Gastroesophageal sphincter (tissue), 3 donors: ENCODE results near the gene PPCDC.
"Not testable (repeated sequence)": the region's sequence is repeated elsewhere in the genome, so short reads cannot be mapped to it uniquely, and the experiment has no call there.

Experiments used
- EP300 ChIP-seq: sonication (generic); formaldehyde crosslinking; IDR thresholded peaks from one replicate; pipeline ENCODE4 v1.6.1; 2017; ENCODE audit warnings: antibody characterized with exemption, mild to moderate bottlenecking
- POLR2A ChIP-seq, 2 donors: fragments of 450-650 bp; IDR thresholded peaks; one replicate each; pipeline ENCODE4 v1.6.1; 2017; ENCODE audit warnings: antibody characterized with exemption in 2 of 2, mild to moderate bottlenecking in 2 of 2, moderate library complexity in 1 of 2
- POLR2AphosphoS5 ChIP-seq: sonication (generic); formaldehyde crosslinking; IDR thresholded peaks from one replicate; pipeline ENCODE4 v1.6.1; 2017; ENCODE audit warnings: antibody characterized with exemption
- TF ChIP-seq, protein P1 (sequence below), 4 experiments: fragments of 200-600 bp in 2 of 4; fragments of 450-650 bp in 2 of 4; sonication (generic) in 1 of 4; IDR thresholded peaks; one replicate each; pipeline ENCODE4 v1.5.1; 2017 to 2019; ENCODE audit warnings: antibody characterized with exemption in 4 of 4, mild to moderate bottlenecking in 2 of 4, moderate library complexity in 2 of 4

DNA sequence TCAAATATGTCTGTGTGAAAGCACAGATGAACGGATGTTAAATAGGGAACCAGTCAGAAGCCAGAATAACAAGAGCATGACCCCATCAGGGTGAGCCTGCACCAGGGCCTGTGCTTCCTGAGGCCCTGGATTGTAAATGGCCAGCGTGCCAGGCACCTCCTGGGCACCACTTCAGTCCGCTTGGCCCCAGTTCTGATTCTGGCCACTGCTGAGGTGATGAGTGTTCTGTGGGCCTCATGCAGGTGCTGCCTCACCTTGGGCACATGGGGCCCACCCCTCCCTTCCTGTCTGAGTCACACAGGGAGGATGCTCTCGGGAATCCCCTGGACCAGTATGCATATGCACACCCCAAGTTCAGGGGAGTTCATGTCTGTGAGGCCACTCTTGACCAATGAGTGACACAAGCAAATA is 54.2 kb downstream of the PPCDC start:
- not testable (repeated sequence) for TF ChIP-seq EP300; POLR2A (IDR thresholded peaks at IDR 0.05); POLR2AphosphoS5
- TF ChIP-seq, protein P1, sequence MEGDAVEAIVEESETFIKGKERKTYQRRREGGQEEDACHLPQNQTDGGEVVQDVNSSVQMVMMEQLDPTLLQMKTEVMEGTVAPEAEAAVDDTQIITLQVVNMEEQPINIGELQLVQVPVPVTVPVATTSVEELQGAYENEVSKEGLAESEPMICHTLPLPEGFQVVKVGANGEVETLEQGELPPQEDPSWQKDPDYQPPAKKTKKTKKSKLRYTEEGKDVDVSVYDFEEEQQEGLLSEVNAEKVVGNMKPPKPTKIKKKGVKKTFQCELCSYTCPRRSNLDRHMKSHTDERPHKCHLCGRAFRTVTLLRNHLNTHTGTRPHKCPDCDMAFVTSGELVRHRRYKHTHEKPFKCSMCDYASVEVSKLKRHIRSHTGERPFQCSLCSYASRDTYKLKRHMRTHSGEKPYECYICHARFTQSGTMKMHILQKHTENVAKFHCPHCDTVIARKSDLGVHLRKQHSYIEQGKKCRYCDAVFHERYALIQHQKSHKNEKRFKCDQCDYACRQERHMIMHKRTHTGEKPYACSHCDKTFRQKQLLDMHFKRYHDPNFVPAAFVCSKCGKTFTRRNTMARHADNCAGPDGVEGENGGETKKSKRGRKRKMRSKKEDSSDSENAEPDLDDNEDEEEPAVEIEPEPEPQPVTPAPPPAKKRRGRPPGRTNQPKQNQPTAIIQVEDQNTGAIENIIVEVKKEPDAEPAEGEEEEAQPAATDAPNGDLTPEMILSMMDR (IDR thresholded peaks at IDR 0.05) = not testable (repeated sequence)
